ENCODE results near the gene ADGRG1. TPM values are rescaled to one million over a fixed set of nuclear protein-coding genes. Genes with fewer than 3 reads are reported as not detected.

Gene ADGRG1
- total RNA-seq (ENCODE audit: unreplicated experiment), result 116 TPM
- long read RNA-seq, partial matches to known transcripts, result 2 of 6 reads
- long read RNA-seq, other reads (novel, unspliced or antisense), result 2 of 6 reads

GRCh38 chr16:57628008-57628781, at the start of gene ADGRG1:
ADGRG1 (plus strand) TSS chr16:57628630; CDS start chr16:57650288, 21,658 bp downstream.
- H3K27me3 Mint-ChIP-seq (ENCODE audit: unreplicated experiment), result peaks cover 25% of the 10 kb centered on the region
- no peak for TF ChIP-seq CTCF (IDR thresholded peaks at IDR 0.05; ENCODE audit: partially characterized antibody, unreplicated experiment)
- peak within 1 kb of the TSS; percentile 91 for H3K27ac Mint-ChIP-seq (ENCODE audit: unreplicated experiment)
- H3K4me3 Mint-ChIP-seq (ENCODE audit: unreplicated experiment), result peak within 1 kb of the TSS; percentile 68
- H3K9me3 Mint-ChIP-seq (ENCODE audit: unreplicated experiment), result peaks cover 11% of the 10 kb centered on the region
- no peaks in the 10 kb centered on the region for H3K36me3 Mint-ChIP-seq (ENCODE audit: unreplicated experiment)
- DNase-seq, result peak; percentile 79
- peaks cover 45% of the 10 kb centered on the region for H3K4me1 Mint-ChIP-seq (ENCODE audit: low read depth, unreplicated experiment)

- no peak for DNase-seq
- Mint-ChIP-seq H3K4me3 (ENCODE audit: unreplicated experiment) (no peak overlapping the region), H3K4me1 (ENCODE audit: low read depth, unreplicated experiment) (peaks cover 23% of the 10 kb centered on the region), H3K27ac (ENCODE audit: unreplicated experiment) (peak overlapping the region; percentile 40), H3K9me3 (ENCODE audit: unreplicated experiment) (peaks cover 6% of the 10 kb centered on the region), H3K36me3 (ENCODE audit: unreplicated experiment) (no peaks in the 10 kb centered on the region), H3K27me3 (ENCODE audit: unreplicated experiment) (peaks cover 3% of the 10 kb centered on the region)
- TF ChIP-seq CTCF (IDR thresholded peaks at IDR 0.05; ENCODE audit: partially characterized antibody, unreplicated experiment), result no peak
Measured at GRCh38 chr16:57579361-57579665, 49.1 kb upstream of the ADGRG1 start.

- H3K27me3 Mint-ChIP-seq (ENCODE audit: unreplicated experiment), result peaks cover 3% of the 10 kb centered on the region
- no peaks in the 10 kb centered on the region for H3K36me3 Mint-ChIP-seq (ENCODE audit: unreplicated experiment)
Measured at GRCh38 chr16:57585051-57585687, 43.3 kb upstream of the ADGRG1 start.

GRCh38 chr16:57588831-57589230, 39.6 kb upstream of the ADGRG1 start:
- H3K9me3 Mint-ChIP-seq (ENCODE audit: unreplicated experiment), result no peaks in the 10 kb centered on the region
- TF ChIP-seq CTCF (IDR thresholded peaks at IDR 0.05; ENCODE audit: partially characterized antibody, unreplicated experiment), result no peak
- peaks cover 4% of the 10 kb centered on the region for H3K36me3 Mint-ChIP-seq (ENCODE audit: unreplicated experiment)
- H3K27ac Mint-ChIP-seq (ENCODE audit: unreplicated experiment), result no peak overlapping the region
- no peaks in the 10 kb centered on the region for H3K4me1 Mint-ChIP-seq (ENCODE audit: low read depth, unreplicated experiment)
- H3K27me3 Mint-ChIP-seq (ENCODE audit: unreplicated experiment), result peaks cover 8% of the 10 kb centered on the region
- DNase-seq, result no peak
- H3K4me3 Mint-ChIP-seq (ENCODE audit: unreplicated experiment), result no peak overlapping the region

More at GRCh38 chr16:57585051-57585687, 43.3 kb upstream of the ADGRG1 start:
- H3K9me3 Mint-ChIP-seq (ENCODE audit: unreplicated experiment), result no peaks in the 10 kb centered on the region
- TF ChIP-seq CTCF (IDR thresholded peaks at IDR 0.05; ENCODE audit: partially characterized antibody, unreplicated experiment), result no peak
- DNase-seq, result no peak
- no peak overlapping the region for H3K27ac Mint-ChIP-seq (ENCODE audit: unreplicated experiment)
- H3K4me1 Mint-ChIP-seq (ENCODE audit: low read depth, unreplicated experiment), result no peaks in the 10 kb centered on the region
- H3K4me3 Mint-ChIP-seq (ENCODE audit: unreplicated experiment), result no peak overlapping the region

- H3K36me3 Mint-ChIP-seq (ENCODE audit: unreplicated experiment), result peaks cover 4% of the 10 kb centered on the region
- H3K4me3 Mint-ChIP-seq (ENCODE audit: unreplicated experiment), result no peak overlapping the region
- no peaks in the 10 kb centered on the region for H3K4me1 Mint-ChIP-seq (ENCODE audit: low read depth, unreplicated experiment)
- H3K9me3 Mint-ChIP-seq (ENCODE audit: unreplicated experiment), result no peaks in the 10 kb centered on the region
- DNase-seq, result no peak
- peaks cover 8% of the 10 kb centered on the region for H3K27me3 Mint-ChIP-seq (ENCODE audit: unreplicated experiment)
- no peak for TF ChIP-seq CTCF (IDR thresholded peaks at IDR 0.05; ENCODE audit: partially characterized antibody, unreplicated experiment)
- H3K27ac Mint-ChIP-seq (ENCODE audit: unreplicated experiment), result no peak overlapping the region
Measured at GRCh38 chr16:57589374-57589773, 39.1 kb upstream of the ADGRG1 start.

All from glutamatergic neuron (in vitro differentiated cells).